ENCODE results near the gene CFAP45. TPM values are rescaled to one million over a fixed set of nuclear protein-coding genes. Genes with fewer than 3 reads are reported as not detected.

Gene CFAP45
- total and polyA plus RNA-seq, 2 of the 8 experiments (the other 6 are each of a cell fraction or from before 2014, with no cell fraction given), result 0.05 TPM; not detected in 1

- POLR2A ChIA-PET (ENCODE audit: partially characterized antibody), result no interaction called here
These were observed 54.0 kb downstream of the CFAP45 start for GRCh38 chr1:159845751-159846629.

More at GRCh38 chr1:159845751-159846629, 54.0 kb downstream of the CFAP45 start:
- Histone ChIP-seq H3K79me1 (ENCODE audit: low read depth, low read length) (no peaks in the 10 kb centered on the region), H2BK15ac (ENCODE audit: low read length) (no peak overlapping the region), H3K9me3 (ENCODE audit: insufficient read depth in 2 of 2, low read depth in 1 of 2, low read length in 1 of 2) (no peaks in the 10 kb centered on the region), H3K79me2 (ENCODE audit: control insufficient read depth in 1 of 2, insufficient read depth in 2 of 2, low read length in 2 of 2) (no peaks in the 10 kb centered on the region), H2BK5ac (ENCODE audit: low read depth, low read length) (no peak overlapping the region), H3K9ac (replicated peaks in 1 of 4; ENCODE audit: extremely low read depth in 1 of 4, low read depth in 3 of 4, low read length in 3 of 4) (no peak overlapping the region; a peak in 1 of 7 replicates), H3K56ac (replicated peaks; ENCODE audit: insufficient read length, low read depth, low read length) (no peak overlapping the region), H2BK12ac (ENCODE audit: low read depth, low read length) (no peak overlapping the region), H3K4me1 (replicated peaks in 1 of 4; ENCODE audit: control insufficient read depth in 3 of 4, insufficient read depth in 4 of 4, low read length in 3 of 4) (no peaks in the 10 kb centered on the region; a peak in 1 of 7 replicates), H2BK120ac (replicated peaks; ENCODE audit: low read depth, low read length) (no peak overlapping the region), H3K18ac (ENCODE audit: extremely low read depth, low read length) (no peak overlapping the region), H2AFZ (ENCODE audit: low read length) (no peak overlapping the region), H3K27me3 (replicated peaks in 1 of 4; ENCODE audit: control insufficient read depth in 3 of 4, extremely low read depth in 1 of 4, insufficient read depth in 3 of 4, low read length in 3 of 4) (0 out of 7 replicates have a peak, but pooled peaks cover 0 to 2% (median 0%) of the 10 kb centered on the region in 4 experiments), H3K14ac (ENCODE audit: insufficient read length) (no peak overlapping the region), H4K91ac (replicated peaks; ENCODE audit: insufficient read length, low read length) (no peak overlapping the region), H3K23me2 (ENCODE audit: low read depth, low read length) (no peaks in the 10 kb centered on the region), H3K4me2 (ENCODE audit: insufficient read depth in 1 of 2, low read depth in 2 of 2, low read length in 2 of 2) (no peak overlapping the region), H4K8ac (ENCODE audit: extremely low read depth, insufficient read depth, low read length) (no peak overlapping the region), H3K27ac (ENCODE audit: low read depth, low read length) (no peak overlapping the region), H4K20me1 (replicated peaks in 1 of 2; ENCODE audit: control insufficient read depth in 1 of 2, insufficient read depth in 2 of 2, low read length in 2 of 2) (peaks cover 0 to 2% of the 10 kb centered on the region in 2 experiments), H2BK20ac (ENCODE audit: low read length) (no peak overlapping the region), H3K23ac (ENCODE audit: insufficient read length) (no peak overlapping the region), H3K4me3 (ENCODE audit: extremely low read depth in 1 of 4, insufficient read depth in 2 of 4, low read depth in 3 of 4, low read length in 4 of 4) (no peak overlapping the region), H3K36me3 (ENCODE audit: control insufficient read depth in 2 of 4, insufficient read depth in 4 of 4, low read length in 3 of 4) (no peaks in the 10 kb centered on the region), H3K4ac (replicated peaks; ENCODE audit: insufficient read length, low read depth, low read length) (no peak overlapping the region), H4K5ac (ENCODE audit: insufficient read length, low read depth, low read length) (no peak overlapping the region), H2AK5ac (ENCODE audit: low read depth, low read length) (no peak overlapping the region)
- CTCF ChIA-PET (ENCODE audit: partially characterized antibody), result interaction anchor here (0.6 to 2.1 kb wide), 5 partner anchors 9 to 55 kb away, joined by 3 to 5 read pairs (median 3); no protein-coding TSS in a partner anchor
- FAIRE-seq (no peak), DNase-seq (ENCODE audit: low read depth in 1 of 2, low spot score in 2 of 2) (no peak)
- no peak for TF ChIP-seq BCL11A (IDR thresholded peaks at IDR 0.05; ENCODE audit: low read depth in 2 of 2, low read length in 2 of 2)
- no peak for TF ChIP-seq E2F6 (IDR thresholded peaks at IDR 0.05)
- no peak for TF ChIP-seq CHD1 (IDR thresholded peaks at IDR 0.05; ENCODE audit: low read depth, low read length)
- TF ChIP-seq EZH2 (IDR thresholded peaks at IDR 0.05; ENCODE audit: low read depth, low read length, severe bottlenecking), result no peak
- no peak for TF ChIP-seq JUND (IDR thresholded peaks at IDR 0.05; ENCODE audit: low read length)
- TF ChIP-seq EGR1 (IDR thresholded peaks at IDR 0.05; ENCODE audit: borderline replicate concordance, low read depth, low read length), result no peak
- TF ChIP-seq CREB1 (IDR thresholded peaks at IDR 0.05), result no peak
- TF ChIP-seq FOSL1 (IDR thresholded peaks at IDR 0.05; ENCODE audit: insufficient read depth, low read depth, low read length), result no peak
- no peak for TF ChIP-seq POLR2AphosphoS5 (IDR thresholded peaks at IDR 0.05; ENCODE audit: low read depth, low read length)
- TF ChIP-seq CBX8 (IDR thresholded peaks at IDR 0.05; ENCODE audit: borderline replicate concordance, low read depth, low read length), result no peak
- 87% methylated on average over 13 of the region's 13 CpGs; no CpG with 5 or more reads in 1 of the 2 experiments for WGBS, 2 experiments (ENCODE audit: extremely low coverage in 1 of 2, insufficient coverage in 1 of 2, insufficient read length in 1 of 2, insufficient replicate concordance in 2 of 2, low coverage in 1 of 2, low lambda C conversion rate in 2 of 2, missing lambda C conversion rate in 1 of 2)

Data from H1 (cell line).